Thoracic aorta (tissue), 2 donors: ENCODE results near the gene SPEG. TPM values are rescaled to one million over a fixed set of nuclear protein-coding genes. Genes with fewer than 3 reads are reported as not detected.

Experiments used
- ATAC-seq: fragments of 150-250 bp; one replicate; pipeline ENCODE4 v1.8.0; 2017; ENCODE audit warnings: low read depth; ENCODE audit not compliant: insufficient number of reproducible peaks, low FRiP score
- DNase-seq: peaks from one replicate; pipeline ENCODE4 v3.0.0-alpha.2; 2020; ENCODE audit warnings: low spot score
- H3K27ac ChIP-seq, 2 donors: fragments of 200-600 bp; sonication (generic); 1 replicate in 1 of 2; 2 replicates in 1 of 2; pipeline ENCODE4 v1.5.1; 2016; ENCODE audit warnings: mild to moderate bottlenecking in 2 of 2, moderate library complexity in 2 of 2
- H3K27me3 ChIP-seq: fragments of 200-600 bp; sonication (generic); replicated peaks from 2 replicates; pipeline ENCODE4 v1.6.0; 2016; ENCODE audit warnings: mild to moderate bottlenecking; ENCODE audit not compliant: insufficient read depth
- H3K36me3 ChIP-seq: fragments of 200-600 bp; sonication (generic); one replicate; pipeline ENCODE4 v1.5.1; 2016
- H3K4me1 ChIP-seq, 2 donors: fragments of 200-600 bp; sonication (generic); 1 replicate in 1 of 2; 2 replicates in 1 of 2; pipeline versions ENCODE4 v1.5.1 to v1.6.0; 2016; ENCODE audit warnings: low read depth in 2 of 2, mild to moderate bottlenecking in 1 of 2; ENCODE audit not compliant: control insufficient read depth in 1 of 2
- H3K4me3 ChIP-seq: fragments of 200-600 bp; sonication (generic); 2 replicates; pipeline ENCODE4 v1.5.1; 2016; ENCODE audit warnings: mild to moderate bottlenecking
- H3K9me3 ChIP-seq: fragments of 200-600 bp; sonication (generic); 2 replicates; pipeline ENCODE4 v1.5.1; 2016
- CTCF ChIP-seq: fragments of 200-600 bp; sonication (generic); IDR thresholded peaks from one replicate; pipeline ENCODE4 v1.5.1; 2019; ENCODE audit warnings: antibody characterized with exemption
- total RNA-seq, 2 donors: library from RNA; depleted of rRNA; stranded (reverse); fragments of >200 nt; gene quantifications; one replicate each; pipeline versions ENCODE4 v1.1.0 to v1.2.3, GENCODE V29; 2016

SPEG gene
- total RNA-seq, 2 donors from 2014 or later: 426 to 455 TPM

- H3K4me3 ChIP-seq: no peak overlapping the region
- no peak overlapping the region for H3K27ac ChIP-seq
- H3K4me1 ChIP-seq: peaks cover 18 to 42% of the 10 kb centered on the region in 2 donors
- no peaks in the 10 kb centered on the region for H3K27me3 ChIP-seq
- H3K9me3 ChIP-seq: no peaks in the 10 kb centered on the region
- TF ChIP-seq CTCF: no peak
- DNase-seq: no peak
- ATAC-seq: no peak
- no peaks in the 10 kb centered on the region for H3K36me3 ChIP-seq
Measured at GRCh38 chr2:219401606-219402005, 33.0 kb upstream of the SPEG start.

GRCh38 chr2:219402665-219403515 lies 31.8 kb upstream of the SPEG start:
- no peaks in the 10 kb centered on the region for H3K27me3 ChIP-seq
- no peaks in the 10 kb centered on the region for H3K9me3 ChIP-seq
- H3K4me3 ChIP-seq: no peak overlapping the region
- ATAC-seq: no peak
- DNase-seq: peak; percentile 56
- TF ChIP-seq CTCF: peak; percentile 91
- H3K36me3 ChIP-seq: no peaks in the 10 kb centered on the region
- H3K4me1 ChIP-seq: peaks cover 21 to 53% of the 10 kb centered on the region in 2 donors
- H3K27ac ChIP-seq: peak overlapping the region; percentile 97 to 98

- no peak for TF ChIP-seq CTCF
- peaks cover 21 to 47% of the 10 kb centered on the region in 2 donors for H3K4me1 ChIP-seq
- no peaks in the 10 kb centered on the region for H3K36me3 ChIP-seq
- no peaks in the 10 kb centered on the region for H3K27me3 ChIP-seq
- DNase-seq: no peak
- ATAC-seq: no peak
- peak overlapping the region; percentile 97 to 98 for H3K27ac ChIP-seq
- H3K9me3 ChIP-seq: no peaks in the 10 kb centered on the region
- H3K4me3 ChIP-seq: no peak overlapping the region
Measured at GRCh38 chr2:219403861-219404260, 30.8 kb upstream of the SPEG start.

- peaks cover 21 to 47% of the 10 kb centered on the region in 2 donors for H3K4me1 ChIP-seq
- no peaks in the 10 kb centered on the region for H3K36me3 ChIP-seq
- no peak overlapping the region for H3K4me3 ChIP-seq
- TF ChIP-seq CTCF: peak; percentile 8
- peak overlapping the region; percentile 97 to 98 for H3K27ac ChIP-seq
- peak; percentile 38 for DNase-seq
- no peaks in the 10 kb centered on the region for H3K9me3 ChIP-seq
- ATAC-seq: peak; percentile 18
- H3K27me3 ChIP-seq: no peaks in the 10 kb centered on the region
Measured at GRCh38 chr2:219404291-219404910, 30.2 kb upstream of the SPEG start.

- DNase-seq (no peak), ATAC-seq (no peak)
- Histone ChIP-seq H3K4me1 (peaks cover 21 to 47% of the 10 kb centered on the region in 2 donors), H3K27me3 (no peaks in the 10 kb centered on the region), H3K4me3 (no peak overlapping the region), H3K9me3 (no peaks in the 10 kb centered on the region), H3K36me3 (no peaks in the 10 kb centered on the region), H3K27ac (peak overlapping the region; percentile 97 to 98)
- TF ChIP-seq CTCF: no peak
Measured at GRCh38 chr2:219404954-219405353, 29.7 kb upstream of the SPEG start.
